Loucy (cell line): Measurements from ENCODE around the gene IL1RAPL2.

Source experiments
- H2AFZ ChIP-seq: fragments of 200-600 bp; sonication (generic); 2 replicates; pipeline ENCODE4 v1.6.0; 2016; ENCODE audit warnings: antibody characterized with exemption, mild to moderate bottlenecking, low read length, moderate library complexity
- H3F3A ChIP-seq: fragments of 200-600 bp; 2 replicates; pipeline ENCODE4 v1.6.0; 2016; ENCODE audit warnings: antibody characterized with exemption, low read depth, mild to moderate bottlenecking
- H3K27me3 ChIP-seq: fragments of 200-600 bp; sonication (generic); 2 replicates; pipeline ENCODE4 v1.6.1; 2014; ENCODE audit warnings: low read length, mild to moderate bottlenecking; ENCODE audit not compliant: insufficient read depth, poor library complexity, severe bottlenecking
- H3K36me3 ChIP-seq: fragments of 200-600 bp; sonication (generic); 2 replicates; pipeline ENCODE4 v1.6.1; 2016; ENCODE audit warnings: low read length; ENCODE audit not compliant: insufficient read depth
- H3K4me1 ChIP-seq: fragments of 200-600 bp; sonication (generic); 2 replicates; pipeline ENCODE4 v1.5.1; 2014; ENCODE audit warnings: low read length, mild to moderate bottlenecking; ENCODE audit not compliant: insufficient read depth, poor library complexity, severe bottlenecking
- H3K4me2 ChIP-seq: fragments of 200-600 bp; sonication (generic); 2 replicates; pipeline ENCODE4 v1.6.0; 2014; ENCODE audit warnings: antibody characterized with exemption, low read length, low read depth, mild to moderate bottlenecking; ENCODE audit not compliant: poor library complexity, severe bottlenecking
- H3K4me3 ChIP-seq: fragments of 200-600 bp; sonication (generic); 2 replicates; pipeline ENCODE4 v1.5.1; 2014; ENCODE audit warnings: low read length, mild to moderate bottlenecking, mixed read lengths; ENCODE audit not compliant: poor library complexity, severe bottlenecking
- H3K79me2 ChIP-seq: fragments of 200-600 bp; sonication (generic); 2 replicates; pipeline ENCODE4 v1.6.1; 2014; ENCODE audit warnings: low read length; ENCODE audit not compliant: insufficient read depth
- H3K9ac ChIP-seq: fragments of 200-600 bp; sonication (generic); 2 replicates; pipeline ENCODE4 v1.6.0; 2014; ENCODE audit warnings: mild to moderate bottlenecking, low read depth, low read length, moderate library complexity; ENCODE audit not compliant: poor library complexity, severe bottlenecking
- H3K9me2 ChIP-seq: fragments of 200-600 bp; sonication (generic); replicated peaks from 2 replicates; pipeline ENCODE4 v1.6.1; 2016; ENCODE audit warnings: low read depth, low read length, mixed read lengths
- H3K9me3 ChIP-seq: fragments of 200-600 bp; sonication (generic); 2 replicates; pipeline ENCODE4 v1.6.1; 2014; ENCODE audit warnings: mild to moderate bottlenecking, antibody characterized with exemption, low read length, low read depth; ENCODE audit not compliant: insufficient read depth
- H4K20me1 ChIP-seq: fragments of 200-600 bp; sonication (generic); 2 replicates; pipeline ENCODE4 v1.6.0; 2014; ENCODE audit warnings: antibody characterized with exemption, low read length, mild to moderate bottlenecking; ENCODE audit not compliant: insufficient read depth, poor library complexity, severe bottlenecking
- CTCF ChIP-seq: fragments of 200-600 bp; sonication (generic); conservative IDR thresholded peaks from 2 replicates; pipeline ENCODE4 v1.5.1; 2014; ENCODE audit warnings: mild to moderate bottlenecking, antibody characterized with exemption, low read length
- EZH2phosphoT487 ChIP-seq: fragments of 200-600 bp; IDR thresholded peaks from 2 replicates; pipeline ENCODE4 v1.6.1; 2018; ENCODE audit warnings: antibody characterized with exemption, mild to moderate bottlenecking, moderate library complexity, borderline replicate concordance

The IL1RAPL2 gene

GRCh38 chrX:104662694-104663093 is 96.7 kb downstream of the IL1RAPL2 start:
- no peaks in the 10 kb centered on the region for H3K9me2 ChIP-seq
- no peaks in the 10 kb centered on the region for H3K36me3 ChIP-seq
- no peak for TF ChIP-seq CTCF
- no peak for TF ChIP-seq EZH2phosphoT487
- no peaks in the 10 kb centered on the region for H3K4me1 ChIP-seq
- no peak overlapping the region for H3K4me2 ChIP-seq
- H3K4me3 ChIP-seq = no peak overlapping the region
- no peaks in the 10 kb centered on the region for H3K27me3 ChIP-seq
- no peaks in the 10 kb centered on the region for H3K9me3 ChIP-seq
- H3K79me2 ChIP-seq = no peaks in the 10 kb centered on the region
- no peak overlapping the region for H2AFZ ChIP-seq
- H3K9ac ChIP-seq = no peak overlapping the region
- no peaks in the 10 kb centered on the region for H4K20me1 ChIP-seq
- no peaks in the 10 kb centered on the region for H3F3A ChIP-seq

- TF ChIP-seq EZH2phosphoT487 = no peak
- TF ChIP-seq CTCF = no peak
Observed at GRCh38 chrX:104665691-104666090, 99.7 kb downstream of the IL1RAPL2 start.

GRCh38 chrX:104668550-104668949 is 102.6 kb downstream of the IL1RAPL2 start:
- TF ChIP-seq CTCF (peak; percentile 42), EZH2phosphoT487 (no peak)
- Histone ChIP-seq H3K36me3 (no peaks in the 10 kb centered on the region), H3F3A (no peaks in the 10 kb centered on the region), H3K4me2 (no peak overlapping the region), H3K4me3 (no peak overlapping the region), H2AFZ (no peak overlapping the region), H3K9me3 (no peaks in the 10 kb centered on the region), H3K9ac (no peak overlapping the region), H4K20me1 (no peaks in the 10 kb centered on the region), H3K79me2 (no peaks in the 10 kb centered on the region), H3K4me1 (no peaks in the 10 kb centered on the region), H3K27me3 (no peaks in the 10 kb centered on the region), H3K9me2 (no peaks in the 10 kb centered on the region)

More at GRCh38 chrX:104665691-104666090, 99.7 kb downstream of the IL1RAPL2 start:
- H3F3A ChIP-seq = no peaks in the 10 kb centered on the region
- no peaks in the 10 kb centered on the region for H3K36me3 ChIP-seq
- no peaks in the 10 kb centered on the region for H3K79me2 ChIP-seq
- H3K9me2 ChIP-seq = no peaks in the 10 kb centered on the region
- no peaks in the 10 kb centered on the region for H3K9me3 ChIP-seq
- no peak overlapping the region for H3K9ac ChIP-seq
- H2AFZ ChIP-seq = no peak overlapping the region
- no peaks in the 10 kb centered on the region for H3K27me3 ChIP-seq
- H3K4me1 ChIP-seq = no peaks in the 10 kb centered on the region
- H3K4me2 ChIP-seq = no peak overlapping the region
- no peak overlapping the region for H3K4me3 ChIP-seq
- H4K20me1 ChIP-seq = no peaks in the 10 kb centered on the region
